ENCODE results near the gene ELMOD3.
"Not testable (repeated sequence)": the region's sequence is repeated elsewhere in the genome, so short reads cannot be mapped to it uniquely, and the experiment has no call there.

The ELMOD3 gene

GRCh38 chr2:85356186-85356585 is 1.6 kb downstream of the ELMOD3 start:
- POLR2A ChIA-PET (ENCODE audit: low non-redundant PET): no interaction called here
- no peak for DNase-seq (ENCODE audit: low spot score)
- H3K27ac ChIP-seq: peak overlapping the region; percentile 22
- no peak for TF ChIP-seq CTCF (conservative IDR thresholded peaks at IDR 0.05; ENCODE audit: low read depth)
- CTCF ChIA-PET: interaction anchor here (0.5 kb wide), 1 partner anchor 45 kb away, joined by 4 read pairs; no protein-coding TSS in a partner anchor

GRCh38 chr2:85357736-85358135 is 3.2 kb downstream of the ELMOD3 start:
- DNase-seq (ENCODE audit: low spot score): no peak
- ChIA-PET POLR2A (ENCODE audit: low non-redundant PET) (no interaction called here), CTCF (no interaction called here)
- no peak for TF ChIP-seq CTCF (conservative IDR thresholded peaks at IDR 0.05; ENCODE audit: low read depth)
- H3K27ac ChIP-seq: peak overlapping the region; percentile 70

GRCh38 chr2:85362653-85363387 is 8.3 kb downstream of the ELMOD3 start:
- POLR2A ChIA-PET (ENCODE audit: low non-redundant PET); DNase-seq (ENCODE audit: low spot score); CTCF ChIA-PET; H3K27ac ChIP-seq: not testable (repeated sequence)

- TF ChIP-seq CTCF (conservative IDR thresholded peaks at IDR 0.05; ENCODE audit: low read depth): no peak
- no peak overlapping the region for H3K27ac ChIP-seq
- POLR2A ChIA-PET (ENCODE audit: low non-redundant PET): interaction anchor here (0.6 kb wide), 1 partner anchor 40 kb away, joined by 3 read pairs; no protein-coding TSS in a partner anchor
- CTCF ChIA-PET: no interaction called here
- no peak for DNase-seq (ENCODE audit: low spot score)
Observed at GRCh38 chr2:85367180-85367579, 12.6 kb downstream of the ELMOD3 start.

GRCh38 chr2:85368921-85369320 is 14.4 kb downstream of the ELMOD3 start:
- ChIA-PET CTCF (interaction anchor here (0.7 kb wide), 1 partner anchor 8 kb away, joined by 3 read pairs; no protein-coding TSS in a partner anchor), POLR2A (ENCODE audit: low non-redundant PET) (no interaction called here)
- DNase-seq (ENCODE audit: low spot score): no peak
- H3K27ac ChIP-seq: no peak overlapping the region
- no peak for TF ChIP-seq CTCF (conservative IDR thresholded peaks at IDR 0.05; ENCODE audit: low read depth)

GRCh38 chr2:85369500-85369899 is 14.9 kb downstream of the ELMOD3 start:
- ChIA-PET CTCF (interaction anchor here (0.7 kb wide), 1 partner anchor 9 kb away, joined by 3 read pairs; no protein-coding TSS in a partner anchor), POLR2A (ENCODE audit: low non-redundant PET) (no interaction called here)
- no peak for DNase-seq (ENCODE audit: low spot score)
- TF ChIP-seq CTCF (conservative IDR thresholded peaks at IDR 0.05; ENCODE audit: low read depth): no peak
- H3K27ac ChIP-seq: no peak overlapping the region; the same call in 1 of the 2 replicates

- POLR2A ChIA-PET (ENCODE audit: low non-redundant PET): interaction anchor here (1.5 kb wide), 1 partner anchor 17 kb away, joined by 4 read pairs; the partner anchor contains the start of genes ELMOD3 and RETSAT
- CTCF ChIA-PET: no interaction called here
- no peak for TF ChIP-seq CTCF (conservative IDR thresholded peaks at IDR 0.05; ENCODE audit: low read depth)
Observed at GRCh38 chr2:85371045-85371444, 16.5 kb downstream of the ELMOD3 start.

More at GRCh38 chr2:85371045-85371444, 16.5 kb downstream of the ELMOD3 start:
- H3K27ac ChIP-seq: no peak overlapping the region
- no peak for DNase-seq (ENCODE audit: low spot score)

Measured in RWPE1 (cell line).